K562 (cell line): ENCODE data around the gene GULP1. TPM values are rescaled to one million over a fixed set of nuclear protein-coding genes. Genes with fewer than 3 reads are reported as not detected.

ENCODE experiments used
- E4F1 ChIP-seq: fragments of 250-450 bp; sonication (Bioruptor Pico); IDR thresholded peaks from 2 replicates; pipeline ENCODE4 v1.5.0; 2021; ENCODE audit warnings: mild to moderate bottlenecking, borderline replicate concordance
- JUNB ChIP-seq: fragments of 450-650 bp; formaldehyde crosslinking; conservative IDR thresholded peaks from 2 replicates; pipeline ENCODE4 v1.4.0; 2020; ENCODE audit warnings: mild to moderate bottlenecking
- KHSRP ChIP-seq: fragments of 450-650 bp; IDR thresholded peaks from 2 replicates; pipeline ENCODE4 v1.6.1; 2017
- POLR3A ChIP-seq: IDR thresholded peaks from 2 replicates; pipeline ENCODE4 v1.6.1; 2011; ENCODE audit warnings: borderline replicate concordance, mild to moderate bottlenecking, moderate library complexity; ENCODE audit not compliant: insufficient read length, insufficient read depth; ENCODE audit errors: extremely low read depth
- RBFOX2 ChIP-seq: fragments of 200-400 bp; formaldehyde crosslinking; IDR thresholded peaks from 2 replicates; pipeline ENCODE4 v1.6.1; 2017; ENCODE audit warnings: low read depth, mild to moderate bottlenecking, low read length, moderate library complexity
- SP2 ChIP-seq: IDR thresholded peaks from 2 replicates; pipeline ENCODE4 v1.6.1; 2011; ENCODE audit warnings: mild to moderate bottlenecking, low read depth, low read length, moderate library complexity; ENCODE audit not compliant: poor library complexity, severe bottlenecking; ENCODE audit errors: extremely low read depth
- TEAD4 ChIP-seq, 2 experiments: sonication (generic) in 1 of 2; formaldehyde crosslinking in 1 of 2; IDR thresholded peaks; 2 replicates each; pipeline versions ENCODE4 v1.6.1 to v1.8.0; 2012 to 2022; ENCODE audit warnings: borderline replicate concordance in 1 of 2, inconsistent platforms in 1 of 2, low read length in 1 of 2, mild to moderate bottlenecking in 1 of 2, missing genetic modification reagents in 1 of 2
- ZHX1 ChIP-seq: fragments of 150-350 bp; conservative IDR thresholded peaks from 2 replicates; pipeline ENCODE4 v1.6.1; 2014; ENCODE audit warnings: low read length
- ZNF431 ChIP-seq: sonication (generic); formaldehyde crosslinking; IDR thresholded peaks from 2 replicates; pipeline ENCODE4 v1.8.0; 2022; ENCODE audit warnings: mild to moderate bottlenecking, missing genetic modification reagents
- polyA plus RNA-seq, 8 experiments: library from polyadenylated mRNA; depleted of rRNA in 4 of 8; stranded (reverse) in 5 of 8; unstranded in 3 of 8; fragments of >200 nt; fragmentation: Nextera tagmentation in 2 of 8; fragmentation: Illumina TruSeq in 1 of 8; extraction: Ambion mirVana in 2 of 8; extraction: Trizol in 1 of 8; gene quantifications; 2 replicates each; pipeline versions ENCODE4 v1.2.1 to v1.2.3, GENCODE V29; 2011 to 2014; ENCODE audit warnings: inconsistent platforms in 1 of 8, missing spikeins in 1 of 8
- total RNA-seq, 7 experiments: library from RNA; depleted of rRNA in 6 of 7; stranded (reverse); fragments of >200 nt in 6 of 7; fragmentation: Illumina TruSeq in 2 of 7; extraction: Trizol in 2 of 7; gene quantifications; 2 replicates each; pipeline versions ENCODE4 v1.2.1 to v1.2.3, GENCODE V29; 2011 to 2021; ENCODE audit warnings: low replicate concordance in 1 of 7

The GULP1 gene
- total and polyA plus RNA-seq, 9 of the 15 experiments (the other 6 are each of a cell fraction or from before 2014, with no cell fraction given), result 8.5 to 25.3 (median 19.5) TPM

- TF ChIP-seq E4F1 (CRISPR knock-in tag) (no peak), SP2 (no peak), POLR3A (no peak), ZNF431 (no peak), JUNB (CRISPR knock-in tag) (no peak), TEAD4 (IDR thresholded peaks at IDR 0.05; ENCODE audit: low read length) (no peak), TEAD4 (CRISPR knock-in tag; IDR thresholded peaks at IDR 0.05; ENCODE audit: borderline replicate concordance) (no peak), KHSRP (no peak), RBFOX2 (no peak), ZHX1 (no peak)
Measured at GRCh38 chr2:188378371-188378950, 86.8 kb downstream of the GULP1 start (continued).
